HepG2 (cell line): ENCODE measurements around the gene POLR1H. TPM values are rescaled to one million over a fixed set of nuclear protein-coding genes. Genes with fewer than 3 reads are reported as not detected.
A peak's percentile ranks its signal among the peaks of the same experiment; 100 is the strongest.

Experiments
- ADNP ChIP-seq: sonication (generic); formaldehyde crosslinking; IDR thresholded peaks from 2 replicates; pipeline ENCODE4 v1.4.0; 2020; ENCODE audit warnings: missing genetic modification reagents
- CBFB ChIP-seq: sonication (generic); formaldehyde crosslinking; IDR thresholded peaks from 2 replicates; pipeline ENCODE4 v1.4.0; 2020; ENCODE audit warnings: missing genetic modification reagents
- CCAR2 ChIP-seq: fragments of 200-400 bp; formaldehyde crosslinking; optimal IDR thresholded peaks from 2 replicates; pipeline ENCODE3; 2018; ENCODE audit warnings: low read depth, mild to moderate bottlenecking, low read length, moderate library complexity
- GTF2F1 ChIP-seq: fragments of 150-350 bp; IDR thresholded peaks from 2 replicates; pipeline ENCODE4 v1.6.1; 2014; ENCODE audit warnings: low read length
- HNRNPH1 ChIP-seq: fragments of 200-400 bp; formaldehyde crosslinking; optimal IDR thresholded peaks from 2 replicates; pipeline ENCODE3; 2017; ENCODE audit warnings: mild to moderate bottlenecking, low read depth, low read length
- HOXA7 ChIP-seq: sonication (generic); formaldehyde crosslinking; IDR thresholded peaks from 2 replicates; pipeline ENCODE4 v1.8.1; 2022; ENCODE audit warnings: mild to moderate bottlenecking, missing genetic modification reagents, moderate library complexity
- KMT2B ChIP-seq: IDR thresholded peaks from 2 replicates; pipeline ENCODE4 v1.6.1; 2016; ENCODE audit warnings: missing genetic modification reagents, missing compliant biosample characterization
- MTF1 ChIP-seq: sonication (generic); formaldehyde crosslinking; IDR thresholded peaks from 2 replicates; pipeline ENCODE4 v1.5.0; 2020; ENCODE audit warnings: missing genetic modification reagents
- PHF8 ChIP-seq: sonication (generic); formaldehyde crosslinking; IDR thresholded peaks from 2 replicates; pipeline ENCODE4 v1.5.0; 2020; ENCODE audit warnings: missing genetic modification reagents
- POLR2A ChIP-seq, 2 experiments: IDR thresholded peaks; 2 replicates each; pipeline ENCODE4 v1.6.1; 2011; ENCODE audit warnings: low read depth in 2 of 2, low read length in 2 of 2, mild to moderate bottlenecking in 1 of 2, moderate library complexity in 1 of 2; ENCODE audit not compliant: insufficient read depth in 1 of 2
- RELA ChIP-seq: sonication (generic); formaldehyde crosslinking; IDR thresholded peaks from 2 replicates; pipeline ENCODE4 v1.4.0; 2020; ENCODE audit warnings: missing genetic modification reagents
- RFX3 ChIP-seq: IDR thresholded peaks from 2 replicates; pipeline ENCODE4 v1.6.1; 2016; ENCODE audit warnings: missing biosample characterization, missing genetic modification reagents
- RXRA ChIP-seq: sonication (generic); formaldehyde crosslinking; IDR thresholded peaks from 2 replicates; pipeline ENCODE4 v1.5.1; 2020; ENCODE audit warnings: missing genetic modification reagents
- STAT6 ChIP-seq: sonication (generic); formaldehyde crosslinking; IDR thresholded peaks from 2 replicates; pipeline ENCODE4 v1.4.0; 2020; ENCODE audit warnings: missing genetic modification reagents, mild to moderate bottlenecking, borderline replicate concordance
- THAP8 ChIP-seq: sonication (generic); formaldehyde crosslinking; IDR thresholded peaks from 2 replicates; pipeline ENCODE4 v1.5.1; 2020; ENCODE audit warnings: missing genetic modification reagents, mild to moderate bottlenecking, borderline replicate concordance
- ZNF44 ChIP-seq: sonication (generic); formaldehyde crosslinking; IDR thresholded peaks from 2 replicates; pipeline ENCODE4 v1.5.1; 2020; ENCODE audit warnings: mild to moderate bottlenecking, missing genetic modification reagents
- ZNF530 ChIP-seq: sonication (generic); formaldehyde crosslinking; IDR thresholded peaks from 2 replicates; pipeline ENCODE4 v1.5.0; 2020; ENCODE audit warnings: low read depth, mild to moderate bottlenecking, missing genetic modification reagents
- ZNF550 ChIP-seq: sonication (generic); formaldehyde crosslinking; IDR thresholded peaks from 2 replicates; pipeline ENCODE4 v1.4.0; 2020; ENCODE audit warnings: mild to moderate bottlenecking, missing genetic modification reagents, borderline replicate concordance
- ZNF562 ChIP-seq: sonication (generic); formaldehyde crosslinking; IDR thresholded peaks from 2 replicates; pipeline ENCODE4 v1.8.0; 2022; ENCODE audit warnings: missing genetic modification reagents, borderline replicate concordance
- ZNF652 ChIP-seq: IDR thresholded peaks from 2 replicates; pipeline ENCODE4 v1.6.1; 2016; ENCODE audit warnings: low read depth, borderline replicate concordance
- ZNF772 ChIP-seq: sonication (generic); formaldehyde crosslinking; IDR thresholded peaks from 2 replicates; pipeline ENCODE4 v1.5.0; 2020; ENCODE audit warnings: mild to moderate bottlenecking, missing genetic modification reagents
- ZNF773 ChIP-seq: sonication (generic); formaldehyde crosslinking; IDR thresholded peaks from 2 replicates; pipeline ENCODE4 v1.4.0; 2020; ENCODE audit warnings: missing genetic modification reagents, borderline replicate concordance
- polyA plus RNA-seq, 8 experiments: library from polyadenylated mRNA; depleted of rRNA in 3 of 8; stranded (reverse) in 7 of 8; unstranded in 1 of 8; fragments of >200 nt; fragmentation: Illumina TruSeq in 4 of 8; extraction: Trizol in 4 of 8; gene quantifications; 2 replicates each; pipeline versions ENCODE4 v1.2.1 to v1.2.3, GENCODE V29; 2011 to 2016; ENCODE audit warnings: low read depth in 4 of 8, missing spikeins in 1 of 8, mixed read lengths in 1 of 8; ENCODE audit not compliant: insufficient read depth in 1 of 8
- total RNA-seq, 5 experiments: library from RNA; depleted of rRNA; stranded (reverse); fragments of >200 nt; fragmentation: Illumina TruSeq; extraction: Trizol; gene quantifications; 2 replicates each; pipeline ENCODE4 v1.2.3, GENCODE V29; 2016; ENCODE audit warnings: low read depth in 1 of 5
- TF ChIP-seq, protein P1 (sequence below): sonication (generic); formaldehyde crosslinking; IDR thresholded peaks from 2 replicates; pipeline ENCODE4 v1.5.1; 2020; ENCODE audit warnings: missing genetic modification reagents, mild to moderate bottlenecking, borderline replicate concordance
- TF ChIP-seq, protein P2 (sequence below): sonication (generic); formaldehyde crosslinking; IDR thresholded peaks from 2 replicates; pipeline ENCODE4 v1.9.0; 2021; ENCODE audit warnings: missing genetic modification reagents, mild to moderate bottlenecking, borderline replicate concordance

The POLR1H gene
- total and polyA plus RNA-seq, 2 of the 13 experiments (the other 11 are each of a cell fraction or from before 2014, with no cell fraction given) = 61.4 to 79.8 TPM

DNA sequence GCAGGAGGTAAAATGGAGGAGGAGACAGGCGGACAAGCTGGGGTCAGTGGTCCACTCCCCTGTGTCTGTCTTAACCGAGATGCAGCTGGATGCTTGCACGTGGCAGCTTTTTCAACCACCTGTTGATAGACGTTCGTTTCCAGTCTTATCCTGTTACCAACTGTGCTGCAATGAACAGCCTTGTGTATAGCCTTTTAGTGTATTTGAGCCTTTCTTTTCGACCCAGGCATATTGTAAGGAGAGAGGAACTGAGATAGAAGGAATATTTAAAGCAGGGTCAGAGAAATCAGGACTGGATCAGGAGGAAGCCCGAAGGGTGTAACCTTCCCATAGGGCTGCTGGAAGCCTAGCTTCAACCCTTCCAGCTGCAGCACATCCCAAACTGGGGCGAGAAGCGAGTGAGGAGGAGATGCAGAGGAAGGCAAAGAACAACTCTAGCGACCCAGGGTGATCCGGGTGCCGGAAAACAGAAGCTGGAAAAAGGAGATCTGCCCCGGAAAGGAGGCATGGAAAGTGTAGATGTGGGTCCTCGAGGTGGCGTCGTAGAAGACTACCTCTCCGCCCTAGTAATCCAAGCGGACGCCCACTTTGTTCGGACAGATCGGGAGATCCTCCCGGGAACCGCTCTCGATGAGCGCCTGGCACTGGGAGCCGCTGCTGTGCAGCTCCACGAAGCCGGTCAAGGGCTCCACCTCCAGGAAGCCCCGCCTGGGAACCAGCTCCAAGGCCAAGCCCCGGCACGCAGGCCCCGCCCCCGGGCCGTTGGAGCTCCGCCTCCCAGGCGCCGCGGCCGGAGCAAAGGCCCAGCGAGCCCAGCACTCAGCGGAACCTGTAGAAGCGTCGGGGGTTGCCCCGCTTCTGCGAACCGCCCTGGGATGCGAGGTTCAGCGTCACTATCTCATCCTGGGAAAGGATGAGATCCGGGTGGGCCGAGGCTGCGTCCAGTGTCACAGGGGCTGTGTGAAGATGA, 40.7 kb downstream of the POLR1H start (continued):
- TF ChIP-seq, protein P1, sequence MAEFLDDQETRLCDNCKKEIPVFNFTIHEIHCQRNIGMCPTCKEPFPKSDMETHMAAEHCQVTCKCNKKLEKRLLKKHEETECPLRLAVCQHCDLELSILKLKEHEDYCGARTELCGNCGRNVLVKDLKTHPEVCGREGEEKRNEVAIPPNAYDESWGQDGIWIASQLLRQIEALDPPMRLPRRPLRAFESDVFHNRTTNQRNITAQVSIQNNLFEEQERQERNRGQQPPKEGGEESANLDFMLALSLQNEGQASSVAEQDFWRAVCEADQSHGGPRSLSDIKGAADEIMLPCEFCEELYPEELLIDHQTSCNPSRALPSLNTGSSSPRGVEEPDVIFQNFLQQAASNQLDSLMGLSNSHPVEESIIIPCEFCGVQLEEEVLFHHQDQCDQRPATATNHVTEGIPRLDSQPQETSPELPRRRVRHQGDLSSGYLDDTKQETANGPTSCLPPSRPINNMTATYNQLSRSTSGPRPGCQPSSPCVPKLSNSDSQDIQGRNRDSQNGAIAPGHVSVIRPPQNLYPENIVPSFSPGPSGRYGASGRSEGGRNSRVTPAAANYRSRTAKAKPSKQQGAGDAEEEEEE (CRISPR knock-in tag) = no peak
- TF ChIP-seq RXRA = peak; percentile 79
- no peak for TF ChIP-seq MTF1 (CRISPR knock-in tag)
- TF ChIP-seq ZNF562 (CRISPR knock-in tag) = no peak
- no peak for TF ChIP-seq THAP8 (CRISPR knock-in tag)
- TF ChIP-seq RELA = no peak
- no peak for TF ChIP-seq ZNF652 (CRISPR knock-in tag)
- TF ChIP-seq ZNF772 (CRISPR knock-in tag) = no peak; the same call in 1 of the 2 replicates
- no peak for TF ChIP-seq ADNP (CRISPR knock-in tag)
- peak; percentile 54; the same call in 1 of the 2 replicates for TF ChIP-seq CBFB
- no peak for TF ChIP-seq ZNF530 (CRISPR knock-in tag)
- peak; percentile 61 for TF ChIP-seq KMT2B (CRISPR knock-in tag)
- TF ChIP-seq ZNF550 = peak; percentile 35; the same call in 1 of the 2 replicates
- TF ChIP-seq GTF2F1 = no peak
- peak; percentile 91 to 99 for TF ChIP-seq POLR2A (IDR thresholded peaks at IDR 0.05; ENCODE audit: insufficient read depth in 1 of 2, low read depth in 2 of 2, low read length in 2 of 2)
- no peak for TF ChIP-seq HOXA7
- TF ChIP-seq HNRNPH1 = no peak
- TF ChIP-seq, protein P2, sequence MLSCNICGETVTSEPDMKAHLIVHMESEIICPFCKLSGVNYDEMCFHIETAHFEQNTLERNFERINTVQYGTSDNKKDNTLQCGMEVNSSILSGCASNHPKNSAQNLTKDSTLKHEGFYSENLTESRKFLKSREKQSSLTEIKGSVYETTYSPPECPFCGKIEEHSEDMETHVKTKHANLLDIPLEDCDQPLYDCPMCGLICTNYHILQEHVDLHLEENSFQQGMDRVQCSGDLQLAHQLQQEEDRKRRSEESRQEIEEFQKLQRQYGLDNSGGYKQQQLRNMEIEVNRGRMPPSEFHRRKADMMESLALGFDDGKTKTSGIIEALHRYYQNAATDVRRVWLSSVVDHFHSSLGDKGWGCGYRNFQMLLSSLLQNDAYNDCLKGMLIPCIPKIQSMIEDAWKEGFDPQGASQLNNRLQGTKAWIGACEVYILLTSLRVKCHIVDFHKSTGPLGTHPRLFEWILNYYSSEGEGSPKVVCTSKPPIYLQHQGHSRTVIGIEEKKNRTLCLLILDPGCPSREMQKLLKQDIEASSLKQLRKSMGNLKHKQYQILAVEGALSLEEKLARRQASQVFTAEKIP (CRISPR knock-in tag) = no peak
- no peak for TF ChIP-seq CCAR2
- peak; percentile 82 for TF ChIP-seq PHF8 (CRISPR knock-in tag)
- TF ChIP-seq STAT6 = peak; percentile 44; the same call in 1 of the 2 replicates
- TF ChIP-seq ZNF44 (CRISPR knock-in tag) = no peak
- no peak for TF ChIP-seq ZNF773
- TF ChIP-seq RFX3 (CRISPR knock-in tag) = 0 out of 2 replicates have a peak, but pooled peaks have one; percentile 28
